ENCODE measurements around the gene TRAPPC1. TPM values are rescaled to one million over a fixed set of nuclear protein-coding genes. Genes with fewer than 3 reads are reported as not detected.

TRAPPC1 gene
- total and polyA plus RNA-seq, 2 of the 8 experiments (the other 6 are each of a cell fraction or from before 2014, with no cell fraction given): 114 to 170 TPM

DNA sequence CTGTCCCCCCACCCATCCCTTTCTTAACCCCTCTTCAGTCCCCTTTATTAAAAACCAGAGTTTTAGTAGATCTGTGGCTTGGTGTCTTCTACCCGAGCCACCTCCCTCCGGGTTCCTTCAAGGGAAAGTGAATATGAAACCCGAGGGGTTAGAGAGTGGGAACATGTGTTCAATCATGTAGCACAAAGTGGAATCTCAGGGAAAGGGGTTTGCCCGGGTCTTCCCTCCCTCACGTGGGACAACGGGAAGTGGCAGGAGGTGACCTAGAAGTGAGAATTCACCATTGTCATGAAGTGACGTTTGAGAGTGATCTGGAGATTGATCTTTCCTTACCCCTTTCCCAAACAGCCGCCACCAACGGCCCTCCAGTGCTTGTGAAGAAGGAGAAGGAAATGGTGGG lies 20.6 kb downstream of the TRAPPC1 start:
- WGBS, 2 experiments (ENCODE audit: extremely low coverage in 1 of 2, insufficient coverage in 1 of 2, insufficient read length in 1 of 2, insufficient replicate concordance in 2 of 2, low coverage in 1 of 2, low lambda C conversion rate in 2 of 2, missing lambda C conversion rate in 1 of 2): 84% methylated on average over 9 of the region's 9 CpGs; no CpG with 5 or more reads in 1 of the 2 experiments
- CTCF ChIA-PET (ENCODE audit: partially characterized antibody): interaction anchor here (0.8 to 6.0 kb wide), 10 partner anchors 10 to 226 kb away, joined by 3 to 57 read pairs (median 6); partner anchors contain the start of gene CHD3
- H2BK15ac ChIP-seq (ENCODE audit: low read length): no peak overlapping the region
- TF ChIP-seq NRF1 (IDR thresholded peaks at IDR 0.05; ENCODE audit: low read depth, low read length) (no peak), JUN (IDR thresholded peaks at IDR 0.05; ENCODE audit: low read depth, low read length) (no peak), FOSL1 (IDR thresholded peaks at IDR 0.05; ENCODE audit: insufficient read depth, low read depth, low read length) (no peak), BRCA1 (IDR thresholded peaks at IDR 0.05; ENCODE audit: low read depth, low read length) (no peak), EZH2 (IDR thresholded peaks at IDR 0.05; ENCODE audit: low read depth, low read length, severe bottlenecking) (no peak), KDM1A (IDR thresholded peaks at IDR 0.05; ENCODE audit: borderline replicate concordance, low read length) (no peak), RAD21 (IDR thresholded peaks at IDR 0.05 in 1 of 2, conservative IDR thresholded peaks at IDR 0.05 in 1 of 2; ENCODE audit: low read depth in 2 of 2, low read length in 2 of 2) (no peak), MAFK (IDR thresholded peaks at IDR 0.05; ENCODE audit: low read depth, low read length) (no peak), SAP30 (IDR thresholded peaks at IDR 0.05; ENCODE audit: insufficient read depth, insufficient replicate concordance, low read length) (no peak), SRF (IDR thresholded peaks at IDR 0.05; ENCODE audit: low read depth, low read length) (no peak), SP1 (IDR thresholded peaks at IDR 0.05; ENCODE audit: low read depth, low read length) (no peak)
- TF ChIP-seq, protein P1, sequence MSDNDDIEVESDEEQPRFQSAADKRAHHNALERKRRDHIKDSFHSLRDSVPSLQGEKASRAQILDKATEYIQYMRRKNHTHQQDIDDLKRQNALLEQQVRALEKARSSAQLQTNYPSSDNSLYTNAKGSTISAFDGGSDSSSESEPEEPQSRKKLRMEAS (IDR thresholded peaks at IDR 0.05): no peak
- TF ChIP-seq, protein P2, sequence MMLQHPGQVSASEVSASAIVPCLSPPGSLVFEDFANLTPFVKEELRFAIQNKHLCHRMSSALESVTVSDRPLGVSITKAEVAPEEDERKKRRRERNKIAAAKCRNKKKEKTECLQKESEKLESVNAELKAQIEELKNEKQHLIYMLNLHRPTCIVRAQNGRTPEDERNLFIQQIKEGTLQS (IDR thresholded peaks at IDR 0.05; ENCODE audit: insufficient read depth, low read depth, low read length): no peak

More for the DNA sequence above, 20.6 kb downstream of the TRAPPC1 start:
- POLR2A ChIA-PET (ENCODE audit: partially characterized antibody): interaction anchor here (0.9 to 1.1 kb wide), 2 partner anchors 8 to 33 kb away, joined by 3 read pairs; no protein-coding TSS in a partner anchor
- Histone ChIP-seq H3K23me2 (ENCODE audit: low read depth, low read length) (peaks cover 7% of the 10 kb centered on the region), H3K4me3 (ENCODE audit: extremely low read depth in 1 of 4, insufficient read depth in 2 of 4, low read depth in 3 of 4, low read length in 4 of 4) (no peak overlapping the region), H3K23ac (ENCODE audit: insufficient read length) (no peak overlapping the region), H3K79me2 (ENCODE audit: control insufficient read depth in 1 of 2, insufficient read depth in 2 of 2, low read length in 2 of 2) (no peaks in the 10 kb centered on the region), H2AK5ac (ENCODE audit: low read depth, low read length) (no peak overlapping the region), H3K4me1 (replicated peaks in 1 of 4; ENCODE audit: control insufficient read depth in 3 of 4, insufficient read depth in 4 of 4, low read length in 3 of 4) (peaks cover 0 to 6% (median 3%) of the 10 kb centered on the region in 4 experiments; a peak in 5 of 7 replicates), H3K4ac (replicated peaks; ENCODE audit: insufficient read length, low read depth, low read length) (no peak overlapping the region), H3K27me3 (replicated peaks in 1 of 4; ENCODE audit: control insufficient read depth in 3 of 4, extremely low read depth in 1 of 4, insufficient read depth in 3 of 4, low read length in 3 of 4) (peaks cover 0 to 12% (median 9%) of the 10 kb centered on the region in 4 experiments; a peak in 6 of 7 replicates), H3K4me2 (ENCODE audit: insufficient read depth in 1 of 2, low read depth in 2 of 2, low read length in 2 of 2) (no peak overlapping the region), H2BK20ac (ENCODE audit: low read length) (no peak overlapping the region), H4K5ac (ENCODE audit: insufficient read length, low read depth, low read length) (no peak overlapping the region), H2BK12ac (ENCODE audit: low read depth, low read length) (no peak overlapping the region), H3K14ac (ENCODE audit: insufficient read length) (no peak overlapping the region), H2BK120ac (replicated peaks; ENCODE audit: low read depth, low read length) (no peak overlapping the region), H3K27ac (ENCODE audit: low read depth, low read length) (no peak overlapping the region), H3K56ac (replicated peaks; ENCODE audit: insufficient read length, low read depth, low read length) (no peak overlapping the region), H3K36me3 (ENCODE audit: control insufficient read depth in 2 of 4, insufficient read depth in 4 of 4, low read length in 3 of 4) (peaks cover 0 to 3% (median 1%) of the 10 kb centered on the region in 4 experiments; a peak in 4 of 8 replicates), H4K20me1 (replicated peaks in 1 of 2; ENCODE audit: control insufficient read depth in 1 of 2, insufficient read depth in 2 of 2, low read length in 2 of 2) (peaks cover 0 to 2% of the 10 kb centered on the region in 2 experiments), H2BK5ac (ENCODE audit: low read depth, low read length) (no peak overlapping the region), H3K18ac (ENCODE audit: extremely low read depth, low read length) (no peak overlapping the region), H3K79me1 (ENCODE audit: low read depth, low read length) (no peaks in the 10 kb centered on the region), H4K8ac (ENCODE audit: extremely low read depth, insufficient read depth, low read length) (no peak overlapping the region; the same call in 1 of the 2 replicates), H3K9ac (replicated peaks in 1 of 4; ENCODE audit: extremely low read depth in 1 of 4, low read depth in 3 of 4, low read length in 3 of 4) (no peak overlapping the region), H3K9me3 (ENCODE audit: insufficient read depth in 2 of 2, low read depth in 1 of 2, low read length in 1 of 2) (no peaks in the 10 kb centered on the region), H2AFZ (ENCODE audit: low read length) (no peak overlapping the region), H4K91ac (replicated peaks; ENCODE audit: insufficient read length, low read length) (no peak overlapping the region)
- FAIRE-seq (no peak), DNase-seq (ENCODE audit: low read depth in 1 of 2, low spot score in 2 of 2) (no peak)
